ENCODE results near the gene CLEC2A. TPM values are rescaled to one million over a fixed set of nuclear protein-coding genes. Genes with fewer than 3 reads are reported as not detected.

The CLEC2A gene
- total RNA-seq, 1 experiment from 2014 or later = not detected

DNA sequence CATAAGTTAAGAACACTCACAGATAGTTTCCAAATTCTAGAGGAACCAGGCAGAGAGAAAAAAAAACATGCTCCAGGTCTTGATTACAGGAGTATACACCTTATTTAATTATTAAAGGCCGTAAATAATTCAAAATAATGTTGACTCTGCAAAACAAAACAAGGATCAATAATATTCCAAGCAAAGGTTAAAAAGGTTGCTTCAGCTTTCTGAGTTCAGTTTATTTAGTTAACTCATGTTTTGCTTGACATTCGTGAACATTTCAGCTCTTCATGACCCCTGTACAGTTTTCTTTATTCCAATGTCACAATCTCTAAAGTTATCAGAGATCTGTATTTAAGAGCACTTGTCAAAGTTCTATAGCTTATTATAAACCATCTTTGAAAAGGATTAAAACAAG lies 31.2 kb downstream of the CLEC2A start:
- no peaks in the 10 kb centered on the region for H3K4me1 ChIP-seq (ENCODE audit: control insufficient read depth, insufficient read depth, low read length)
- ChIA-PET POLR2A (interaction anchor here (0.6 kb wide), 1 partner anchor 104 kb away, joined by 6 read pairs; no protein-coding TSS in a partner anchor), CTCF (no interaction called here)
- DNase-seq (ENCODE audit: low read depth, low spot score) (no peak), ATAC-seq (no peak)
- no peaks in the 10 kb centered on the region for H3K9me3 ChIP-seq (ENCODE audit: control insufficient read depth, insufficient read depth, low read depth, low read length)
- BruUV-seq (replicated peaks) = no TSS peak
- H3K27me3 ChIP-seq (ENCODE audit: control insufficient read depth, insufficient read depth, low read length) = no peaks in the 10 kb centered on the region
- H3K4me3 ChIP-seq (ENCODE audit: low read depth in 2 of 2, low read length in 2 of 2) = no peak overlapping the region
- in situ Hi-C loops (cut with HindIII; ENCODE audit: low pct_unique_long_range_greater_than_20kb, low sequenced_read_pairs) (no loop called here), intact Hi-C loops (cut with micrococcal nuclease; ENCODE audit: unreplicated experiment) (no loop called here)
- no peaks in the 10 kb centered on the region for H3K36me3 ChIP-seq (ENCODE audit: control insufficient read depth, insufficient read depth, low read length)
- no peak overlapping the region for H3K27ac ChIP-seq (ENCODE audit: low read length)
- TF ChIP-seq POLR2AphosphoS5 (IDR thresholded peaks at IDR 0.05; ENCODE audit: low read depth, low read length) (no peak), TCF7L2 (IDR thresholded peaks at IDR 0.05; ENCODE audit: low read depth, low read length) (no peak), CTCF (IDR thresholded peaks at IDR 0.05) (no peak), SIN3A (IDR thresholded peaks at IDR 0.05; ENCODE audit: borderline replicate concordance, insufficient read depth, low read depth, low read length) (no peak)
- TF ChIP-seq, protein P1, sequence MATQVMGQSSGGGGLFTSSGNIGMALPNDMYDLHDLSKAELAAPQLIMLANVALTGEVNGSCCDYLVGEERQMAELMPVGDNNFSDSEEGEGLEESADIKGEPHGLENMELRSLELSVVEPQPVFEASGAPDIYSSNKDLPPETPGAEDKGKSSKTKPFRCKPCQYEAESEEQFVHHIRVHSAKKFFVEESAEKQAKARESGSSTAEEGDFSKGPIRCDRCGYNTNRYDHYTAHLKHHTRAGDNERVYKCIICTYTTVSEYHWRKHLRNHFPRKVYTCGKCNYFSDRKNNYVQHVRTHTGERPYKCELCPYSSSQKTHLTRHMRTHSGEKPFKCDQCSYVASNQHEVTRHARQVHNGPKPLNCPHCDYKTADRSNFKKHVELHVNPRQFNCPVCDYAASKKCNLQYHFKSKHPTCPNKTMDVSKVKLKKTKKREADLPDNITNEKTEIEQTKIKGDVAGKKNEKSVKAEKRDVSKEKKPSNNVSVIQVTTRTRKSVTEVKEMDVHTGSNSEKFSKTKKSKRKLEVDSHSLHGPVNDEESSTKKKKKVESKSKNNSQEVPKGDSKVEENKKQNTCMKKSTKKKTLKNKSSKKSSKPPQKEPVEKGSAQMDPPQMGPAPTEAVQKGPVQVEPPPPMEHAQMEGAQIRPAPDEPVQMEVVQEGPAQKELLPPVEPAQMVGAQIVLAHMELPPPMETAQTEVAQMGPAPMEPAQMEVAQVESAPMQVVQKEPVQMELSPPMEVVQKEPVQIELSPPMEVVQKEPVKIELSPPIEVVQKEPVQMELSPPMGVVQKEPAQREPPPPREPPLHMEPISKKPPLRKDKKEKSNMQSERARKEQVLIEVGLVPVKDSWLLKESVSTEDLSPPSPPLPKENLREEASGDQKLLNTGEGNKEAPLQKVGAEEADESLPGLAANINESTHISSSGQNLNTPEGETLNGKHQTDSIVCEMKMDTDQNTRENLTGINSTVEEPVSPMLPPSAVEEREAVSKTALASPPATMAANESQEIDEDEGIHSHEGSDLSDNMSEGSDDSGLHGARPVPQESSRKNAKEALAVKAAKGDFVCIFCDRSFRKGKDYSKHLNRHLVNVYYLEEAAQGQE (IDR thresholded peaks at IDR 0.05; ENCODE audit: insufficient read depth in 1 of 2, low read depth in 2 of 2, low read length in 1 of 2) = no peak

GRCh38 chr12:9899209-9899608 lies 33.0 kb downstream of the CLEC2A start:
- BruUV-seq (replicated peaks) = no TSS peak
- Histone ChIP-seq H3K36me3 (ENCODE audit: control insufficient read depth, insufficient read depth, low read length) (no peaks in the 10 kb centered on the region), H3K4me1 (ENCODE audit: control insufficient read depth, insufficient read depth, low read length) (no peaks in the 10 kb centered on the region), H3K27me3 (ENCODE audit: control insufficient read depth, insufficient read depth, low read length) (no peaks in the 10 kb centered on the region), H3K27ac (ENCODE audit: low read length) (no peak overlapping the region), H3K4me3 (ENCODE audit: low read depth in 2 of 2, low read length in 2 of 2) (no peak overlapping the region), H3K9me3 (ENCODE audit: control insufficient read depth, insufficient read depth, low read depth, low read length) (no peaks in the 10 kb centered on the region)
- no peak for ATAC-seq
- intact Hi-C loops (cut with micrococcal nuclease; ENCODE audit: unreplicated experiment) (no loop called here), in situ Hi-C loops (cut with HindIII; ENCODE audit: low pct_unique_long_range_greater_than_20kb, low sequenced_read_pairs) (no loop called here)
- ChIA-PET CTCF (no interaction called here), POLR2A (no interaction called here)
- no peak for DNase-seq (ENCODE audit: low read depth, low spot score)
- TF ChIP-seq, protein P1 (IDR thresholded peaks at IDR 0.05; ENCODE audit: insufficient read depth in 1 of 2, low read depth in 2 of 2, low read length in 1 of 2) = no peak
- TF ChIP-seq TCF7L2 (IDR thresholded peaks at IDR 0.05; ENCODE audit: low read depth, low read length) (no peak), CTCF (IDR thresholded peaks at IDR 0.05) (no peak), SIN3A (IDR thresholded peaks at IDR 0.05; ENCODE audit: borderline replicate concordance, insufficient read depth, low read depth, low read length) (no peak), POLR2AphosphoS5 (IDR thresholded peaks at IDR 0.05; ENCODE audit: low read depth, low read length) (no peak)
